Endothelial cell (in vitro differentiated cells): ENCODE data around the gene USP7. TPM values are rescaled to one million over a fixed set of nuclear protein-coding genes. Genes with fewer than 3 reads are reported as not detected.
"Not testable (repeated sequence)": the region's sequence is repeated elsewhere in the genome, so short reads cannot be mapped to it uniquely, and the experiment has no call there.

Experiments
- DNase-seq: peaks from one replicate; pipeline ENCODE4 v3.0.0; 2021; ENCODE audit warnings: low spot score
- H3K27ac Mint-ChIP-seq: one replicate; pipeline ENCODE4 v1.8.0; 2021; ENCODE audit warnings: mixed read lengths, inconsistent platforms; ENCODE audit not compliant: unreplicated experiment
- H3K27me3 Mint-ChIP-seq: one replicate; pipeline ENCODE4 v1.8.0; 2021; ENCODE audit warnings: mild to moderate bottlenecking, moderate library complexity, mixed read lengths, inconsistent platforms; ENCODE audit not compliant: unreplicated experiment
- H3K36me3 Mint-ChIP-seq: one replicate; pipeline ENCODE4 v1.8.0; 2021; ENCODE audit warnings: mild to moderate bottlenecking, low read depth, mixed read lengths, inconsistent platforms; ENCODE audit not compliant: unreplicated experiment
- H3K4me1 Mint-ChIP-seq: one replicate; pipeline ENCODE4 v1.8.0; 2021; ENCODE audit warnings: mild to moderate bottlenecking, mixed read lengths, inconsistent platforms; ENCODE audit not compliant: unreplicated experiment
- H3K4me3 Mint-ChIP-seq: one replicate; pipeline ENCODE4 v1.8.0; 2021; ENCODE audit warnings: mild to moderate bottlenecking, mixed read lengths, inconsistent platforms; ENCODE audit not compliant: unreplicated experiment
- H3K9me3 Mint-ChIP-seq: one replicate; pipeline ENCODE4 v1.8.0; 2021; ENCODE audit warnings: mixed read lengths, inconsistent platforms; ENCODE audit not compliant: unreplicated experiment
- CTCF ChIP-seq: fragments of 200-600 bp; sonication (generic); IDR thresholded peaks from one replicate; pipeline ENCODE4 v1.5.0; 2021; ENCODE audit warnings: antibody characterized with exemption; ENCODE audit not compliant: unreplicated experiment
- total RNA-seq: library from RNA; stranded (reverse); fragmentation: NEBNext Ultra II Directional; extraction: Animal tissue kit (Norgen Biotek cat#: 25700); gene quantifications from one replicate; pipeline ENCODE4 v1.2.1, GENCODE V29; 2021; ENCODE audit not compliant: unreplicated experiment

USP7 gene
- total RNA-seq, 1 donor from 2014 or later = 122 TPM

DNA sequence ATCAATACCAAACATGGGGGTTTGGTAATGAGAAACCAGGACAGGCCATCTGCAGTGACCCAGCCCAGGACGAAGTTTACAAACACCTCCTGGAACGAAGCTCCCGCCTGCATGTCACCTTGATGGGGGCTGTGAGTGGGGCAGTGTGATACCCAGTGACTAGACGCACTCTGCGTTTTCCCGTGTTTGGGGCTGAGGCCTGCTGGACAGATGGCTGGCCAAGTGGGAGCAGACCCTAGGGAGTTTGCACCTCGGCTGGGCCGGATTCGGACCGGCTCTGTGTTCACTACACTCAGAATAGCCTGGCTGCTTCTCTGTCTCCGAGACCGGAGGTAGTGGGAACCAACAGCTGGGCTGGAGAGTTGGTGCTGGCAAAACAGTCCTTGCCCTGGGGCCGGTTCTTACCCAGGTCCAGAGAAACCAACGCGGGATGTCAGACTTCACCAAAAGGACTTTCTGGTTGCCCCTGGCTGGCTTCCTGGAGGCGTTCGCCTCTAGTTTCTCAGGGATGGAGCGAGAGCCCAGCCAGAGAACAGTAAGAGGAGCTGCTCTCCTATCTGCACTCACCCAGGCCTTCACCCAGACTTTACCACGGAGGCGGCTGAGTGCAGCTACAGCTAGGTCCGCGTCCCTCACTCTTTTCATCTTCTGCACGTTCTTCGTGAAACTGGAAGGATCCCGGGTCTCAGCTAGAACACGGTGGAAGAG is 115.3 kb downstream of the USP7 start:
- no peak for DNase-seq
- H3K4me3 Mint-ChIP-seq = no peak overlapping the region
- H3K9me3 Mint-ChIP-seq = no peaks in the 10 kb centered on the region
- peaks cover 16% of the 10 kb centered on the region for H3K27me3 Mint-ChIP-seq
- H3K27ac Mint-ChIP-seq = no peak overlapping the region
- TF ChIP-seq CTCF = no peak
- peaks cover 25% of the 10 kb centered on the region for H3K4me1 Mint-ChIP-seq
- peaks cover 24% of the 10 kb centered on the region for H3K36me3 Mint-ChIP-seq

DNA sequence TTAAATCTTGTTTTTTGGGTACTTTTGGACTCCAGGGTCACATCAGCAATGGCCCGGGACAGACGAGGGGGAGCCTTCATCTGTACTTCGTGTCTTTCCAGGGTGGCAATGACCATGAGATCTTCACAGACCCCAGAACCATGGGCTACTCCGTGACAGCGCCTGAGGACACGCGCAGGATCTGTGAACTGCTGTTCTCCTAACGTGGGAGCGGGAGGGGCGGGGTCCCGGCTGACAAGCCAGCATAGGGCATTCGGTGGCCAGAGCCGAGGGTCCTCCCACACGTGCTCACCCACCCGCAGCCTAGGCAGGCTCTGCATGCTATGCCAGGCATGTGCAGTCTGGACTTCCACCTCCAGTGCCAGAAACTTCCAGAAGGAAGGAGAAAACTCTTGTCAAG is 116.1 kb downstream of the USP7 start:
- Mint-ChIP-seq H3K27ac (no peak overlapping the region), H3K4me1 (peaks cover 17% of the 10 kb centered on the region), H3K9me3 (no peaks in the 10 kb centered on the region), H3K27me3 (peaks cover 16% of the 10 kb centered on the region), H3K36me3 (peaks cover 19% of the 10 kb centered on the region), H3K4me3 (no peak overlapping the region)
- DNase-seq = no peak
- no peak for TF ChIP-seq CTCF

GRCh38 chr16:8847145-8847544 is 116.6 kb downstream of the USP7 start:
- no peak for DNase-seq
- Mint-ChIP-seq H3K27ac (no peak overlapping the region), H3K4me1 (peaks cover 15% of the 10 kb centered on the region), H3K27me3 (peaks cover 18% of the 10 kb centered on the region), H3K4me3 (no peak overlapping the region), H3K9me3 (no peaks in the 10 kb centered on the region), H3K36me3 (peaks cover 18% of the 10 kb centered on the region)
- no peak for TF ChIP-seq CTCF

DNA sequence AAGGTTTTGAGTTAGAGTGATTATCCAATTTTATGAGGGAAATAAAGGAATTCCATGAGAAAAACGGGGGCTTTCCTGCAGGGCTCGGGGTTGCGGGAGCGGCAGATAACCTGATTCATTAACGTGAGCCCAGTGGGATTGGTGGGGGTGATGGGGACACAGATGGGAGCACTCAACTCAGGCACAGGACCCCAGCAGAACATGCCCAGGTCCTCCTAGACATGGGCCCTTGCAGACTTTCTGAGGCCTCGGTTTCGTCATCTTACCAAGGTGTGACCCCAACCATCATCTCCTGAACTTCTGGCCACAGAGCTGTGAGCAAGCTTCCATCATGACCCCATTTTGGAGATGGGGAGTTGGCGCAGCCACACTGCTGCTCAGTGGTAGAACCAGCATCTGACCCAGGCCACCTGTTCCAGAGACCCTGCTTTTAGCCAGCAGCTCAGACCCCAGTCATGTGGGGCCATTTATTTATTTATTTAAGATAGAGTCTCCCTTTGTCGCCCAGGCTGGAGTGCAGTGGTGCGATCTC is 117.2 kb downstream of the USP7 start:
- Mint-ChIP-seq H3K36me3 (peaks cover 16% of the 10 kb centered on the region), H3K4me3 (no peak overlapping the region), H3K27me3 (peaks cover 16% of the 10 kb centered on the region), H3K4me1 (peaks cover 14% of the 10 kb centered on the region), H3K27ac (no peak overlapping the region), H3K9me3 (no peaks in the 10 kb centered on the region)
- no peak for TF ChIP-seq CTCF
- DNase-seq = no peak

DNA sequence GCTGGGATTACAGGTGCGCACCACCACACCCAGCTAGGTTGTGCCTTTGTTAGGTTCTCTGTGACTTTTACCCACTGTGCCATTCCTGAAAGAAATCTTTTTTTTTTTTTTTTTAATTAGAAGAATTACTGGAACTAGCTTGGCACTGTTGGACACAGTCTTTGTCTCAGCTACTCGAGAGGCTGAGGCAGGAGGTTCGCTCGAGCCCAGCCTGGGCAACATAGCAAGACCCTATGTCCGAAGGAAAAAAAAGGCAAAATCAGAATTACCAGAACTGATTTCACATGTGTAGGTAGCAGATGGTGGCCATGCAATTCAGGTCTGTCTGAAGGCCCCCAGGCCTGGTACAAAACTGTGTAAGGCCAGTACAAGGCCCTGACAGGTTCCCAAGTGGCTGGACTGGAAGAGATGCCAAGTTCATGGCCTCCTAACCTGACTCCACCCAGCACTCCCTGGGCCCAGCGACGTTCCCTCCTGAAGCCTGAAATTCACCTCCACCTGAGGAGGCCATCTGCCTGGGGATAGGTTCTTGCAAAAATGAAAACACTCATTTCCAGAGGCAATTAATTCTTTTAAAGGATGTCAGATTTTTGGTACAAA is 117.9 kb downstream of the USP7 start:
- TF ChIP-seq CTCF = no peak
- Mint-ChIP-seq H3K27me3 (peaks cover 15% of the 10 kb centered on the region), H3K27ac (no peak overlapping the region), H3K4me3 (no peak overlapping the region), H3K4me1 (peaks cover 10% of the 10 kb centered on the region), H3K9me3 (no peaks in the 10 kb centered on the region), H3K36me3 (peaks cover 12% of the 10 kb centered on the region)
- DNase-seq = no peak

GRCh38 chr16:8843296-8843695 is 120.4 kb downstream of the USP7 start:
- H3K27me3 Mint-ChIP-seq, H3K9me3 Mint-ChIP-seq, H3K36me3 Mint-ChIP-seq, DNase-seq, H3K4me3 Mint-ChIP-seq, H3K27ac Mint-ChIP-seq, H3K4me1 Mint-ChIP-seq: not testable (repeated sequence)
